Activated CD4-positive, alpha-beta T cell treated with anti-CD3 and anti-CD28 coated beads for 4 hours (primary cell): Measurements from ENCODE around the gene DIAPH2.
"Not testable (repeated sequence)": the region's sequence is repeated elsewhere in the genome, so short reads cannot be mapped to it uniquely, and the experiment has no call there.

ENCODE experiments used
- DNase-seq, 2 donors: peaks; one replicate each; pipeline ENCODE4 v3.0.0-alpha.2; 2020

DIAPH2 gene

GRCh38 chrX:96719161-96719875, 34.7 kb downstream of the DIAPH2 start:
- no peak for DNase-seq

DNA sequence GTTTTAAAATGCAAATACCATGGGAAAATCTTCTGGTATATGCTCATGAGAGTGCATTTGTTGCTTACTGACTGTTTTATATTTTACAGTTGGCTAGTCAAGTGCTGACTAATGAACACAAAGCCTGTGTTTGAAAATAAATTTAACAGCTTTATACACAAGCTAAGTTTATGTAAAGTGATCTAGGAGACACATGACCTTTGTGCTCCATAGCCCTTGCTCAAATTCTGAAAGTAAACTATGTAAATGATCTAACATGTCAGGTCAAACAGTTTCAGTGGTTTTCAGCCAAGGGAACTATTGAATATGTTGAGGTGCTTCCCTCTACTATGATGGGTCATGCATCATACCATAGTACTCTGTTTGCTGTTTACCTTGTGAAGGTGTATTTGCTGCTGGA, 36.7 kb downstream of the DIAPH2 start:
- DNase-seq: no peak

GRCh38 chrX:96722781-96723180, 38.1 kb downstream of the DIAPH2 start:
- no peak for DNase-seq

GRCh38 chrX:96729053-96729452, 44.4 kb downstream of the DIAPH2 start:
- DNase-seq: no peak

GRCh38 chrX:96729868-96730643, 45.4 kb downstream of the DIAPH2 start:
- DNase-seq: no peak

- not testable (repeated sequence) for DNase-seq
Observed at GRCh38 chrX:96731000-96731399, 46.4 kb downstream of the DIAPH2 start.

- DNase-seq: no peak
Observed at GRCh38 chrX:96743367-96744073, 58.9 kb downstream of the DIAPH2 start.

DNA sequence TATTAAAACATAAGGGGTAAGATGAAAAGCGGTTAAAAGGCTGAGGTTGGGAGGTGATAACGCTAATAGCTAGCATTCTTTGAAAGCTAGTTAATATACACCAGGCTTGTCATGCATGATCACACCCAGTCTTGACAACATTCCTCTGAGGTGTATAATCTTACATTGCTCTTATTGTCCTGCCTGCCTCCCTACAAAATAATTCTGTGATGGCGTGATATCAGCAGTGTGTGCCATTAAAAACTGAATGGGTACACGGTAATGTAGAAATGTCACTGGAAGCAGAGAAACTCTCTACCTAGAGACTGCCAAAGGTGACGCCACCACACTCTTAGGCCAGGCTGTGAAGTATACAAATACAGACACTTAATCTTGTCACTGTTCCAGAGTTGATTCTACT, 68.1 kb downstream of the DIAPH2 start:
- DNase-seq: no peak

- DNase-seq: no peak
Observed at GRCh38 chrX:96753230-96753629, 68.6 kb downstream of the DIAPH2 start.

- DNase-seq: no peak
Observed at GRCh38 chrX:96756491-96756890, 71.8 kb downstream of the DIAPH2 start.

GRCh38 chrX:96761566-96761965, 76.9 kb downstream of the DIAPH2 start:
- DNase-seq: no peak

GRCh38 chrX:96763608-96764007, 79.0 kb downstream of the DIAPH2 start:
- no peak for DNase-seq

DNA sequence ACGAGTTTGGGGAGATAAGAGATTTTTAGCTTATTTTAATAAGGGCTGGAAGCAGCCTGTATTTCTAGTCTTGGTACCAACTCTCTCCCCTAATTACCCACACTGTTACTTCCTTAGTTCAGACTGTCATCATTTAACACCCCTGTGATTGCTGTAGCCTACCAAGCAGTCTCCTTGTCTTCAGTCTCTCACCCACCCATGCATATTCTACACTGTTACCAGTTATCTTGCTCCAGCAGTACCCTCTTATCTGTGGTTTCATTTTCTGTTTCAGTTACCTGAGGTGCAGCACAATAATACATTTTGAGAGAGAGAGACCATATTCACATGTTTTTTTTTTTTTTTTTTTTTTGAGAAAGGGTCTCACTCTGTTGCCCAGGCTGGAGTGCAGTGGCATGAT, 80.2 kb downstream of the DIAPH2 start:
- no peak for DNase-seq

GRCh38 chrX:96770315-96770714, 85.7 kb downstream of the DIAPH2 start:
- no peak for DNase-seq

DNA sequence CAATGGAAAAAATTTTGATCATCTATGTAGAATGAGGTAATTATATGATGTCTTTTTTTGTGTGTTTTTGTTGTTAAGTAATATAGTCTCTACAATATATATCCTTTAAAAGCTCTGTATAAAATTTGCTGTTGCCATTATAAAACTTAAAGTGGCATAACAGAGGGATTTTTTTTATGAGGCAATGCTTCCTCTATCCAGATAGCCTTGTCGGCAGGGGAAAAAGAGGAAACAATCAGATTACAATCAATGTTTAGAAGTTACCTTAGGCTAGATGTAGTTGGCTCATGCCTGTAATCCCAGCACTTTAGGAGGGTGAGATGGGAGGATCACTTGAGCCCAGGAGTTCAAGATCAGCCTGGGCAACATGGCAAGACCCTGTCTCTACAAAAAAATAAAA, 86.8 kb downstream of the DIAPH2 start:
- no peak for DNase-seq

DNA sequence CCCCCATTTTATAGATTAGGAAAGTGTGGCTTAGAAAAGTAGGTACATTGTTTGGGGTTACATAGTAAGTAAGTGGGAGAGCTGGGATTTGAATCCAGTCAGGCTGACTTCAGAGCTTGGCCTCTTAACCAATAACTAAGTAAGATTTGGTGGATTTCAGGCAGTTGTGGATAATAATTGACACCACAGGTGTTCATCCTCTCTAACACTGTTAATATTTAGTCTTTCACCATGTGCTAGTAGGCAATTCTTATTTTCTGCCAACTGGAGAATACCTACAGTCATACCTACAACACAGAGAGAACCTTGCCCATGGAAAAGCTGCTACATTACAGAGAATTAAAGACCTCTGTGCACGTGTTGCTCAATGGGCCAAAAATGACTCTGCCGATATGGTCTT, 89.5 kb downstream of the DIAPH2 start:
- no peak for DNase-seq

DNA sequence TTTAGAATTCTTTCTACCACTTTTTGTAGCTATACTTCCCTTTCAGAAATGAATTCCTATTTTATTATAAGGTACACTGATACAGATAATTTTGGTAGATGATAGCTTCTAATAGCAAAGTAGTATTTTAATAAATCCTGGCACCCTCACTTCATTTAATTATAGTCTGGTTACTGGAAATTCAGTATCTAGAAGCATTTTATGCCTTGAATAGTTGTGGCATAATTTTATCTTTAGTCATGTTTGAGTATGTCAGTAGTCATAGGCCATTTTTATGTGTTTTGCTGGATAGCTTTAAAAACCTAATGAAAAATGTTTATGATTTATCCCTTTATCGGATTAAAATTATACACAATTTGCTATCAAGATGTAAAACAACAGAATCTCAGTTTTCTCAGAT, 92.3 kb downstream of the DIAPH2 start:
- no peak for DNase-seq

GRCh38 chrX:96791559-96791958, 106.9 kb downstream of the DIAPH2 start:
- DNase-seq: no peak

DNA sequence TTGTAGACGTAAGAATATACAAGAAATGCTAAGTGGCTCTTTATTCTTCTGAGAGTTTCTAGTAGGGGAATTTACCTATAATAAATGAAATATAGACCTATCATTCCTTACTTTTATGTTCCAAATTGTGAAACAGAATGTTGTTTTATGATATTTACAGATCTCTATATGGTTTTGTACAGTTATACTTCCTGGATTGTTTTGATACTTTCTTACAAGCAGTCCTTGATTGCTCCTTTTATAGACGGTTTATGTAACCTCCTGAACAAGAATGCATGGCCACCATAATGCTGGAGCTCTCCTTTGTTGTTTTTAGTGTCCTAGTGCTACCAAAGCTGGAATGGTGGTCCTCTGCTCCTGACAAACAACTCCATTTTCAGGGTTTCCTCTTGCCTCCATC, 107.4 kb downstream of the DIAPH2 start:
- no peak for DNase-seq

DNA sequence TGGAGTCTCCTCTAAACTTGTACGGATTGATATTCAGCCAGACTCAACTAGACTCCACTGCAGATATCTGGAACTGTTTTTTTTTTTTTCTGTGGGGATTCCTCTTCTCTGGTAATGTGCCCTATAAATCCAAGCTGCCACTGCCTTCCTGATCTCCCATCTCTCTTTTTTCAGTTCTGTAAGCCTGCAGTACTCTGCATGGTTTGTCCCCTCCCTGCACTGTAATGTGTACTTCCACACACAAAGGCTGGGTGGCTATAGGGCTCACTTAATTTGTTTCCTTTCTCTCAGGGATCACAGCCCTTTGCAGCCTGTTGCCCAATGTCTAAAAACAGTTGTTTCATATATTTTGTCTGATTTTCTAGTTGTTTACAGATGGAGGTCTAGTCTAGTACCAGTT, 114.3 kb downstream of the DIAPH2 start:
- DNase-seq: no peak

- DNase-seq: no peak
Observed at GRCh38 chrX:96807318-96807717, 122.7 kb downstream of the DIAPH2 start.

DNA sequence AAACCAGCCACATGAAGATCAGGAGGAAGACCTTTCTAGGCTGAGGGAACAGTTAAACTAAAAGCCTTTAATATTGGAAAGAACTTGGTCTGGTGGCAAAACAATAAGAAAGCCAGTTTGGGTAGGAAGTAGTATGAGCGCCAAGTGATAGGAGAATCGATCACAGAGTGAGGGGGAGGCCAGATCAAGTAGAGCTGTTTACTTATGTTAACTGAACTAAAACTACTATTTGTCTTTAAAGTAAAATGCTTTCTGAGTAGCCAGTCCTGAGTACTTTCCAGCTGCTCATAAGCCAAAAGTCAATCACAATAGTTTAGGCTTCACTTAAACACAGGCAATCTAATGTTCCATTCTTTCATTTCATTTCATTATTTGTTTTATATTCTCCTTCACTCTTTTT, 136.3 kb downstream of the DIAPH2 start:
- DNase-seq: no peak

GRCh38 chrX:96824166-96824565, 139.5 kb downstream of the DIAPH2 start:
- DNase-seq: no peak

GRCh38 chrX:96833333-96833732, 148.7 kb downstream of the DIAPH2 start:
- DNase-seq: no peak
